Activated B cell treated with CpG ODN at 0.5 μM for 24 hours (primary cell): Measurements from ENCODE around the gene CDC42BPB. TPM values are rescaled to one million over a fixed set of nuclear protein-coding genes. Genes with fewer than 3 reads are reported as not detected.

ENCODE experiments used
- ATAC-seq: fragments of 200-7000 bp; cut with Tn5 transposase; one replicate; pipeline ENCODE4 v1.10.0; 2021; ENCODE audit warnings: low read depth, mild to moderate bottlenecking, moderate library complexity
- CTCF ChIA-PET: fragments of 350-600 bp; sonication (Branson Sonifier 250); formaldehyde crosslinking; loops from one replicate; lab custom pipeline; 2021; ENCODE audit warnings: antibody characterized with exemption; lab: Charles Lee
- POLR2A ChIA-PET: fragments of 350-600 bp; sonication (Branson Sonifier 250); formaldehyde crosslinking; loops from one replicate; lab custom pipeline; 2021; ENCODE audit warnings: antibody characterized with exemption; lab: Charles Lee
- DNase-seq: peaks from one replicate; pipeline ENCODE4 v3.0.0; 2022
- H3K27ac Mint-ChIP-seq: one replicate; pipeline ENCODE4 v1.8.0; 2020; ENCODE audit warnings: mixed read lengths
- H3K27me3 Mint-ChIP-seq: one replicate; pipeline ENCODE4 v1.8.0; 2021; ENCODE audit warnings: mixed read lengths
- H3K36me3 Mint-ChIP-seq: one replicate; pipeline ENCODE4 v1.8.0; 2021; ENCODE audit warnings: low read depth, mixed read lengths
- H3K4me1 Mint-ChIP-seq: one replicate; pipeline ENCODE4 v1.8.0; 2021; ENCODE audit warnings: mixed read lengths
- H3K4me3 Mint-ChIP-seq: one replicate; pipeline ENCODE4 v1.8.0; 2020; ENCODE audit warnings: mild to moderate bottlenecking, mixed read lengths
- H3K9me3 Mint-ChIP-seq: one replicate; pipeline ENCODE4 v1.8.0; 2020; ENCODE audit warnings: mixed read lengths
- intact Hi-C: fragments of 100-400 bp; cut with micrococcal nuclease; formaldehyde crosslinking; loops from one replicate; pipeline ENCODE4 v1.15.1; 2024
- total RNA-seq: library from RNA; stranded (reverse); gene quantifications from 2 replicates; pipeline ENCODE4 v1.2.3, GENCODE V29; 2022
- TF ChIP-seq, protein P1 (sequence below): fragments of 200-600 bp; IDR thresholded peaks from one replicate; pipeline ENCODE4 v1.8.0; 2022; ENCODE audit warnings: antibody characterized with exemption, mild to moderate bottlenecking

The CDC42BPB gene
- total RNA-seq, 1 donor from 2014 or later = 38.5 TPM

GRCh38 chr14:102903248-102903888 is 154.0 kb downstream of the CDC42BPB start:
- intact Hi-C loops = loop anchor here (5.0 kb wide), 3 partner anchors 96 to 141 kb away; partner anchors contain the start of gene TRAF3
- CTCF ChIA-PET = interaction anchor here (2.5 to 2.6 kb wide), 2 partner anchors 14 to 209 kb away, joined by 6 to 13 read pairs; no protein-coding TSS in a partner anchor
- H3K4me1 Mint-ChIP-seq = peaks cover 68% of the 10 kb centered on the region
- peaks cover 71% of the 10 kb centered on the region for H3K36me3 Mint-ChIP-seq
- POLR2A ChIA-PET = no interaction called here
- H3K4me3 Mint-ChIP-seq = peak overlapping the region; percentile 16
- H3K9me3 Mint-ChIP-seq = no peaks in the 10 kb centered on the region
- H3K27ac Mint-ChIP-seq = peak overlapping the region; percentile 94
- TF ChIP-seq, protein P1, sequence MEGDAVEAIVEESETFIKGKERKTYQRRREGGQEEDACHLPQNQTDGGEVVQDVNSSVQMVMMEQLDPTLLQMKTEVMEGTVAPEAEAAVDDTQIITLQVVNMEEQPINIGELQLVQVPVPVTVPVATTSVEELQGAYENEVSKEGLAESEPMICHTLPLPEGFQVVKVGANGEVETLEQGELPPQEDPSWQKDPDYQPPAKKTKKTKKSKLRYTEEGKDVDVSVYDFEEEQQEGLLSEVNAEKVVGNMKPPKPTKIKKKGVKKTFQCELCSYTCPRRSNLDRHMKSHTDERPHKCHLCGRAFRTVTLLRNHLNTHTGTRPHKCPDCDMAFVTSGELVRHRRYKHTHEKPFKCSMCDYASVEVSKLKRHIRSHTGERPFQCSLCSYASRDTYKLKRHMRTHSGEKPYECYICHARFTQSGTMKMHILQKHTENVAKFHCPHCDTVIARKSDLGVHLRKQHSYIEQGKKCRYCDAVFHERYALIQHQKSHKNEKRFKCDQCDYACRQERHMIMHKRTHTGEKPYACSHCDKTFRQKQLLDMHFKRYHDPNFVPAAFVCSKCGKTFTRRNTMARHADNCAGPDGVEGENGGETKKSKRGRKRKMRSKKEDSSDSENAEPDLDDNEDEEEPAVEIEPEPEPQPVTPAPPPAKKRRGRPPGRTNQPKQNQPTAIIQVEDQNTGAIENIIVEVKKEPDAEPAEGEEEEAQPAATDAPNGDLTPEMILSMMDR = no peak
- no peaks in the 10 kb centered on the region for H3K27me3 Mint-ChIP-seq
- DNase-seq (no peak), ATAC-seq (no peak)

GRCh38 chr14:102902523-102903247 is 154.7 kb downstream of the CDC42BPB start:
- CTCF ChIA-PET = interaction anchor here (2.5 to 2.6 kb wide), 2 partner anchors 15 to 208 kb away, joined by 6 to 13 read pairs; no protein-coding TSS in a partner anchor
- Mint-ChIP-seq H3K27me3 (no peaks in the 10 kb centered on the region), H3K36me3 (peaks cover 71% of the 10 kb centered on the region), H3K4me1 (peaks cover 68% of the 10 kb centered on the region), H3K27ac (peak overlapping the region; percentile 94), H3K9me3 (no peaks in the 10 kb centered on the region), H3K4me3 (peak overlapping the region; percentile 29)
- no peak for ATAC-seq
- DNase-seq = no peak
- intact Hi-C loops = loop anchor here (5.0 kb wide), 3 partner anchors 95 to 140 kb away; partner anchors contain the start of gene TRAF3
- TF ChIP-seq, protein P1 = no peak
- POLR2A ChIA-PET = interaction anchor here (1.4 to 2.3 kb wide), 2 partner anchors 10 to 124 kb away, joined by 3 to 6 read pairs; no protein-coding TSS in a partner anchor

GRCh38 chr14:102902086-102902485 is 155.3 kb downstream of the CDC42BPB start:
- Mint-ChIP-seq H3K9me3 (no peaks in the 10 kb centered on the region), H3K36me3 (peaks cover 73% of the 10 kb centered on the region), H3K27ac (peak overlapping the region; percentile 94), H3K27me3 (no peaks in the 10 kb centered on the region), H3K4me1 (peaks cover 69% of the 10 kb centered on the region), H3K4me3 (peak overlapping the region; percentile 75)
- TF ChIP-seq, protein P1 = no peak
- POLR2A ChIA-PET = interaction anchor here (0.9 to 2.3 kb wide), 10 partner anchors 11 to 205 kb away, joined by 3 to 14 read pairs (median 4); no protein-coding TSS in a partner anchor
- intact Hi-C loops = loop anchor here (5.0 kb wide), 3 partner anchors 95 to 140 kb away; partner anchors contain the start of gene TRAF3
- CTCF ChIA-PET = interaction anchor here (2.5 to 2.6 kb wide), 2 partner anchors 15 to 208 kb away, joined by 6 to 13 read pairs; no protein-coding TSS in a partner anchor
- DNase-seq (no peak), ATAC-seq (peak; percentile 5)

DNA sequence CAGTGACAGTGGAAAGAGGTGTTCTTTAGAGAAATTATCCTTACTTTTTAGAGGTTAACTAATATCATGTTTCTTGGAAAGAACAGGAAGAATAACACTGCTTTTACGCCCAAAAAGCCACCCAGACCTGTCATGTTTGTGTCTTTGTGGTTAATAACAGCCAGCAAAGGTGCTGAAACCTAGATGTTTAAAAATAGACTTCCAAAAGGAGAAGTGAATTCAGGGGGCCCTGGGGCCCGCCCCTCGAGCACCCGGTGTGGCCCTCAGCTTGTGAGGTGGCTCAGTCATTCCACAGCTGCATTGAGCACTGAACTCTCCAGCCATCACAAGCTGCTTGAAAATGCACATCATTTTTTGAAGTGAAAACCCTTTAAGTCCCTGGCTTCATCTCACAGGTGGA is 155.7 kb downstream of the CDC42BPB start:
- intact Hi-C loops = loop anchor here (1.0 to 5.0 kb wide), 6 partner anchors 16 to 139 kb away; partner anchors contain the start of gene TRAF3
- peak overlapping the region; percentile 94 for H3K27ac Mint-ChIP-seq
- TF ChIP-seq, protein P1 = no peak
- H3K9me3 Mint-ChIP-seq = no peaks in the 10 kb centered on the region
- H3K4me3 Mint-ChIP-seq = peak overlapping the region; percentile 75
- ChIA-PET CTCF (interaction anchor here (2.5 to 2.6 kb wide), 2 partner anchors 16 to 207 kb away, joined by 6 to 13 read pairs; no protein-coding TSS in a partner anchor), POLR2A (interaction anchor here (0.9 to 2.3 kb wide), 11 partner anchors 11 to 433 kb away, joined by 3 to 14 read pairs (median 5); partner anchors contain the start of gene EIF5)
- DNase-seq = peak; percentile 56
- H3K27me3 Mint-ChIP-seq = no peaks in the 10 kb centered on the region
- peaks cover 68% of the 10 kb centered on the region for H3K4me1 Mint-ChIP-seq
- ATAC-seq = peak; percentile 78
- H3K36me3 Mint-ChIP-seq = peaks cover 72% of the 10 kb centered on the region
